ENCODE data around the gene CXCL12.

CXCL12 gene

DNA sequence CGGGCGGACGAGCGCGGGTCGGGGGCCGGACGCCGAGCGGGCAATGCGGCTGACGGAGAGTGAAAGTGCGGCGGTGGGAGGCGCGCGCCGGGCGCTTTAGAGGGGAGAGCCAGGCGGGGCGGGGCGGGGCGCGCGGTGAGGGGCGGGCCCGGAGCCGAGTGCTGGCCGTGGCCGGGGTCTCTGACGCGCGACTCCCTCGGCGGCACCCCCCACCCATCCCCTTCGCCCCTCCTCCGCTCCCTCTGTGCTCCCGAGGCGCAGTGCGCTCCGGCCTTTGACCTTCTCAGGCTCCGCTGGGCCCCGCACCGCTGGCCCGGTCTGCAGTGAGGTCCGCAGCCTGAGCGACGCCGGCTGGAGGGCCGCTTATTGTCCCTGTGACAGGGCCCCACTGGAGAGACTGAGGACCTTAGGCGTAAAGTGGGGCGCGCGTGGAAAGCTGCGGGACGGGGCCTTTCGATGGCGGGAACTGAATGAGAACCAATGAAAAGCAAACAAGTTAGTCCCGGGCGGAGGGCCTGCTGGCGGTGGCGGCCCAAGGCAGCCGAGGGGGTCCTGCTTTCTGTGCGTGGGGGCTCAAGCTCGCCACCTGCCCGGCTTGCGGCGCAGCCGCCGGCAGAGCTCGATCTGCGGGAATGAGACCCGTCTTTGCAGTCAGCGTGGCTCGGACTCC lies at the start of gene CXCL12:
CXCL12 (minus strand) TSS at position 72 of the 670 bp plus-strand sequence. CDS start 92 bp downstream, outside the sequence.
- DNase-seq (ENCODE audit: low read depth): no peak

DNA sequence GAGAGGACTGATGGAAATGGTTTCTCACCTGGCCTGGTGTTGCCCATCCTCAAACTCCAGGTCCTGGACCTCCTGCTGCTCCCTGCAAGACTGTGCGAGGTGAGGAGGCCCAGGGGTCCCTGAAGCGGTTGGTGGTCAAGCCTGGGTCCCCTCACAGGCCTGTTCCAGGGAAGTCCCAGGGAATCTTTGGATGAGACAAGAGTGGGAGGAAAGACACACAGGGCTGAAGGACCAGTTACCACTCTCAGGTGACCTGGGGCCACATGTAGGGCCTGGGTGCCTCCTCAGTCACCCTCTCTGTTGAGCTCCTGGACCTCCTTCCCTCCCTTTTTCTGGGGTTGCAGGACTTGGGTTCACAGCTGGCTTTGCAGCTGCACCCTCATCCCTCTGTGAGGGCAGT lies 42.6 kb upstream of the CXCL12 start:
- no peak for DNase-seq (ENCODE audit: low read depth)

DNA sequence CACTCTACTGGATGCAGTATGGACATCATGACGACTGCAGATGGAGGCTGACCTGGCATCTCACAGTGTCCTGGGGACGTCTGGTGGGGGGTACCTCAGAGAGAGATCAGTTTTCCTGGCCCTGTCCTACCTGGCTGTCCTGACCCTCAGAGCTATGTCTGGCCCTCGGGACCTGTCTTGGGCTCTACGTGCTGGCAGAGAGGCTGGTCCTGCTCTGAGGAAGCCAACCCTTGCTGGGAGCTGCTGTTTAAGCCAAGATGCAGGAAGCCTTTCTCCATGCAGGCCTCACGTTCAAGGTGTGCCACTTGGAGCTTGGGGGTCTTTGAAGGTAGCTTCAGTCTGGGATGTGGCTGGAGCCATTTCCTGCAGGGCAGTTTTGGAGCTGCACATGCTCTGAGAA lies 42.1 kb upstream of the CXCL12 start:
- no peak for DNase-seq (ENCODE audit: low read depth)

DNA sequence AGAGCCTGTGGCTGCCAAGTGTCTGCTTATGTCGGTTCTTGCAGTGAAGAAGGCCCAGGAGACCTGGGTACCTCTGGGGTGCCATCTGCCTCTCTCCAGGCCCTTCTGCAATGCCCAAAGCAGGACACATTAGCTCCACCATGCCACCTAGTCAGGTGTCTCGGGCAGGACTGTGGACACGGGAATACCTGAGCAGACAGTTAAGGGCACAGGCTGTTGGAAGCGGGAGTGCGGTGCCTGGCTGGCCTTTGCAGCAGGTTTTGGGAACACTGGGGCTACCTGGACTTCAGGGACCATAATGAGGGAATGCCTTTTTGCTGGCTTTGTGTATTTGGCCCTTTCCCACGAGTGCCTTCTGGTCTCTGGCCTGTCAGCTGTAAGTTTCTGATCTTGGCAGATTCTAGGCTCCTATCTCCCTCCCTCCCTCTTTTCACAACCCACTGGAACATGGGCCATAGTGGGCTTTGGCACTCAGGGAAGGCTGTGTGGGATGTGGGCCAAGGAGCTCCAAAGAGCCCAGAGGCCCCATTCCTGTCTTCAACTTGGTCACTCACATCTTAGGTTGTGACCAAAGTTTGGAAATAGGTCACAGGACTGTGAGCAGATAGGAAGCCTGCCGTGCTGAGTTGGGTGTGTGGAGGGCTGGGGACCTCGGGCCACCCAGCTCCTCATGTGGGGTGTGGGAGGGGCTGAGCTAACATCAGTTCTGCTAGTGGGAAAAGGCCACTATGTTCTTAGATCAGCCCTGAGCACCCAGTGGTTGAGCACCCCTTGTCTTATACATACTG lies 41.5 kb upstream of the CXCL12 start:
- DNase-seq (ENCODE audit: low read depth): no peak

DNA sequence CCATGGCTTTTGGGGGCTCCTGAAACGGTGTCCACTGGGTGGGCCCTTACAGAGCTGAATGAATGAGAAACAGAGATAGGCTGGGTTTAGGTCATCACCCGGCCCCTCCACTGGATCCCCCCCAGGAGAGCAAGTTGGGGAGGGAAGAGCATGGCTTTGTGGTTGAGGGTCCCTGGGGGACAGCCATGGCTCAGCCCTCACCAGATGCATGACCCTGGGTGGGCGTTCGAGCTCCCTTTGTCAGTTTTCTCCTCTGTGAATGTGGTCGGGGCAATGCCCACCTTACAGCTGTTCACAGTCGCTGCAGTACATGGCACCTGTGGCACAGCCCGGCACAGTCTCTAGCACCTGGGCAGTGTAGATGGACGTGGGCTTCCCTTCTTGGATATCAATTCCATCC lies 40.6 kb upstream of the CXCL12 start:
- no peak for DNase-seq (ENCODE audit: low read depth)

DNA sequence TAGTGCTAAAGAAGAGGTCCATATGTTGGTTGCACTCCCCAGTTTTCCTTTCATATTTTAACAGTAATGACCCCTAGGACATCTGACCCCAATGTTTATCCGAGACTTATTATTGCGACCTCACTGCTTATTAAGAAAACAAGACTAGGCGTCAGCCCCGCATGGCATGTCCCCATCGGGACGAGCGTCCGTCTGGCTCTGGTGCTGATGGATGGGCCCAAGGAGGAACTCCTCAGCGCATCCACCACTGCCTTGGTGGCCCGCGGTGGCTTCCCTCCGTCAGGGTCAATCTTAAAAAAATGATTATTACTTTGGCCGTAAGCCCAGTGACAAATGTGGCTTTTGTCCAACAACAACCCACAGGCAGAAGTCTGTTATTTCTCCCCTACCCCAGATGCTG lies 40.1 kb upstream of the CXCL12 start:
- DNase-seq (ENCODE audit: low read depth): no peak

DNA sequence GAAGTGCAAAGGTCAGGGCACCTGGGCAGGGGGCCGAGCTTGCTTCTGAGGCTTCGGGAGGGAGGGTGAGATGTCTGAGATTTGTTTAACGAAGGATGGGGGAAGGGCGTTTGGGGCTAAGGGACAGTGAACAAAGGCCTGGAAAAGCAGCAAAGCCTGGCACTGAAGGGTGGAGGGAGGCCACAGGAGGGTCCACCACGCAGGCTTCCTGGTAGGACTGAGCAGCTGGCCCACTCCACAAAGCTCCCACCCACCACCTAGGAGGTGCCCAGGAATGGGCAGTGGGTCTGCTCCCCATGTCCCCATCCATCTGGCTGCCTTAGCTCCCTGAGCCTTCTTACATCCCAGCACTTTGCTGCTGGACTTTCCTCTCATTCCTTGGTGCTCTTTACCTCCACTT lies 39.4 kb upstream of the CXCL12 start:
- no peak for DNase-seq (ENCODE audit: low read depth)

DNA sequence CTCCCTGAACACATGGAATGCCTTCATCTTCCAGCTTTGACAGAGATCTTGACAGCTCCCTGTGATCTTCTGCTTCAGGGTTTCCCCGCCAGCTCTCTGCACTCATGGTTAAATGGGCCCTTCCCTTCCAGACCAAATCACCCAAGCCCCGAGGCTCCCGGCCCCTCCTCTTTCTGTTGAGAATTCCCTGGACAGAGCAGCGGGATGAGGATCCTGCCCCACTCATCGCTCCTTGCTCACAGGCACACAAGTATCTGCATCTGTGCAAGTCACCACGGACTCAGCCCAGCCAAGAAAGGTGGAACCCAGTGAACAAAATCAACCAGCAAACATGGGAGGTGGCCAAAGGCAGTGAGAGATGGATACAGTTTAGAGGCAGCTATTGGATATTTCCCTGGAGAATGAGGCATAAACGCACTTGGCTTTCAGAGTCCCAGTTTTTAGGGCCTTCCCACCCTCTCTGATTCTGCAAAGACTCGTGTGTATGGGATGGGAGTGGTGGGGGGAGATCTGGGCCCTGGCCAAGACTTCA lies 37.7 kb upstream of the CXCL12 start:
- DNase-seq (ENCODE audit: low read depth): no peak

DNA sequence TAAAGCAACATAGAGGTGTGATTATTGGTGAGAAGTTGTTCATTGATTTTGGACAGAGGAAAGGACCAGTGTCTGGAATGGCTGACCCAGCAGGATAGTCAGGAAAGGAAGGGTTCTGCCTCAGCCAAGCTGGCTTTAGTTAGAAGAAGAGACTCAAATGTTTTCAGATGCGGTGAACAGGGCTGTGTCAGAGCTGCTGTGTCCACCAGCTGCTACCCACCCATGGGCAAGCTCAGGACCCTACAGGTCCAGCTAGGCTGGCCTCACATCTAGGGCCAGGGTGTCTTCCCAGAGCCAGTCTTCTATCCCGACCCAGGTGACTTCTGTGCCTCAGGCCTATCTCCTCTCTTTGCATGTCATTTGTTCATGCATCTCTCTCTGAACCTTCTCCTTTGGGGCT lies 37.3 kb upstream of the CXCL12 start:
- DNase-seq (ENCODE audit: low read depth): no peak

DNA sequence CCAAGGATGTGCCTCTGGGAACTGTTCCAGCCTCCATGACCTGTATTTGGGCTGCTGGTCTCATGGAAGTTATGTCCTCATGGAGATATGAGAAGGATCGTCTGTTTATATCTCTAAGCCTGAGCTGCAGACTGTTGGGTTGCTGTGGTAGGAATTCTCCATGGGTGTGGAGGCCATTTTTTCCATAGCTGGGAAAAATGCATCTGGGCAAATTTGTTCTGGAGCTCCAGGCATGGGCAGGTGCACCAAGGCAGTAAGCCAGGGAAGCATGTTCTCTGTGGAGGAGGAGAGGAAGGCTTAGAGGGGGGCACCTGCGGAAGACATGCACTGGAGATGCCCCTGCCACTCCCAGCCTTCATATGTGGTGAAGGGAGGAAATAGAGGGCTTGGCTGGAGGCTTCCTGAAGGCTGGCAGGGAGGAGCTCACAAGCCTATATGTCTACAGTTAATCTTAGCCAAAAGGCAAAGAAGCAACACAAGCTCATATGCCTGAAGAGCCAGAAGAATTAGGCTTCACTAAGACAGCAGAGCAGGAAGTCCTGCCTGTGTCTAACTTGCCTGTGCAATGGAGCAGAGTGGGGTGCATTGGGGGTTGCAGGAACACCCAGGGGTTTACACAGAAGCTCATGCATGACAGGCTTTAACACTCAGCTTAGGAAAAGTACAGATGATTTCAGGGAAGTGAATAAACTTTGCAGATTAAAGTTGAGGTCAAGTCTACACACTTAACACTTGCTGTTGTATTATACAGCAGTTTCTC lies 35.1 kb upstream of the CXCL12 start:
- DNase-seq (ENCODE audit: low read depth): no peak

DNA sequence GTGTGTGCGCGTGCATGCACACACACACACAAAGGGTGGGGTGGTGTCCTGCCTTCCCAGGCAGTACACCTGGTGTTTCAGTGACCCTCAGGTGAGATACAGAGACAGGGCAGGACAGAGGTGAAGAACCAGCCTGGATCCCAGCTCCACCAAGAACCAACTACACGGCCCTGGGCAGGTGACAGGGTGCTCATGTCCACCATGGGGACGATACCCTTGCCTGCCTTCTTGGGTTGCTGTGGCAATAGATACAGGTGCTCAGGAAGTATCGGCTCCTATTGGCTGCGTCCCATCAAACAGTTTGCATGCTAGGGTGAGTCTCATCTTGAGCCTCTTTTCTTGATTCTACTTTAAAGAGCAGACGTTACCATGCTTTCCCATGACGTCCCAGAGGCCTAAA lies 33.7 kb upstream of the CXCL12 start:
- DNase-seq (ENCODE audit: low read depth): no peak

DNA sequence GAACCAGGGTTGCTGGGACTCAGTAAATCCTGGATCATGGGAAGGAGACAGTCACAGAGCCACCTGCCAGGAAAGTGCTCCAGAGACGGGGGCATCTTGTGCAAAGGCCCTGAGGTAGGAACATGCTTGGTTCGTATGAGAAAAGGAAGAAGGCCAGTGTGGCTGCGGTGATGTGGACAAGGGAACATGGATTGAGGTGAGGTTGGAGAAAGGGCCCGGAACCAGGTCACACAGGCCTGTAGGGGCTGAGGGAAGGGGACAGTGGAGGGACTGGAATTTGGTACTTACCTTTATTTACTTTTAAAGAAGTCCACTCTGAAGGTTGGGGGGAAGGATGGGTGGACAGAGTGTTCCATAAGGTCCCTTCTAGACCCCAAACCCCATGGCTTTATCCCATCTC lies 32.9 kb upstream of the CXCL12 start:
- no peak for DNase-seq (ENCODE audit: low read depth)

DNA sequence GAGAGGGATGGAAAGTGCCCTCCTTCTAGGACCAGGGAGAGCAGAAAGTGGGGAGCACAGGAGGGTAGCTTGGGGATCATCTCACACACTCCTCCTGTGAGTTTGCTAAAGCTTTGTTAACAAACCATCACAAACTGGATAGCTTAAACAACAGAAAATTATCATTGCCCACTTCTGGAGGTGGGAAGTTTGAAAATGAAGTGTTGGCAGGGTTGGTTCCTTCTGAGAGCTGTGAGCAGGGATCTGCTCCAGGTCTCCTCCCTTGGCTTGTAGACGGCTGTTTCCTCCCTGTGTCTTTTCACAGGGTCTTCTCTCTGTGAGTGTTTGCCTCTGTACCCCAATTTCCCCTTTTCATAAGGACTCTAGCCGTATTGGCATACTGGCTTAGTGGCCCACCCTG lies 32.0 kb upstream of the CXCL12 start:
- no peak for DNase-seq (ENCODE audit: low read depth)

DNA sequence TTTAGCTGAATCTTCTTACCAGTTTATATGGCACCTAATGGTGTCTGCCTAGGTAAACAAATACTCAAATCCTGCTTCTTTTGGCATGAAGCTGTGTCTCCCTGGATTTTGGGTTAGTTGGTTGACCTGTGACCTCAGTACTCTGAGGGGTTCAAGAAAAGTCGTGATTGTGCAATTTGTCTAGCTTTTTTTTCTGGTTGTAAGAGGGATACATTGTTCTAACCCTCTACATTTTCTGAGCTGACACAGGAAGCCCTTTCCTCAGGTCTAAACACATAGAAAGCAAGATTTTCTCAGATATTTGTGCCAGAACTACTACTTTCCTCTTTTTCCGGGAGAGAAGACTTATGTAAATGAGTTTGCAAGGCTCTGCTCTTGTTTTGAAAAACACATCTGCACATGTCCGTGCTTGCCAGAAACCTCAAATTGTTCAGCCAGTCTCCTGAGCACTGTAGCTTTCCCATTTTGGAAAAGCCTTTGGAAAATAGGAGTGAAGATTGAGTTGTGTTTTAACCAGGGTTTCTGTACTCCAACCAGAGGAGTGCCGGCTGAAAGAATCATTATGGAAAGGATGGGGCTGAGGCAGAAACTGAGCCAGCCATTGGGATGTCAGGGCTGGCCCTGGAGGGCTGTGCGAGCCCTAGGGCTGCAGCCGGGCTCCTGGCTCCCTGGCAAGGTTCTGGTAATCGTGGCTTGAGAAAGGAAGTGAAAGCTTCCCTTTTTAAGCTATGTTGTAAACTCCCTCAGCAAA lies 31.3 kb upstream of the CXCL12 start:
- DNase-seq (ENCODE audit: low read depth): no peak

DNA sequence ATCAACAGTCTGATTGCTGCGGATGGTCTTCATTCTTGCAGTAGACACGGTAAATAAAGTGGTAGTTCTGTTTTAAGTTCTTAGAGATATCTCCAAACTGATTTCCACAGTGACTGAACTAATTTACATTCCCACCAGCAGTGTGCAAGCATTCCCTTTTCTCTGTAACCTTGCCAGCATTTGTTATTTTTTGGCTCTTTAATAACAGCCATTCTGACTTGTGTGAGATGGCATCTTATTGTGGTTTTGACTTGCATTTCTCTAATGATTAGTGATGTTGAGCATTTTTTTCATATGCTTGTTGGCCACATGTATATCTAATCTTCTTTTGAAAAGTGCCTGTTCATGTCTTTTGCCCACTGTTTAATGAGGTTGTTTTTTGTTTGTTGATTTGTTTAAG lies 30.2 kb upstream of the CXCL12 start:
- DNase-seq (ENCODE audit: low read depth): no peak

DNA sequence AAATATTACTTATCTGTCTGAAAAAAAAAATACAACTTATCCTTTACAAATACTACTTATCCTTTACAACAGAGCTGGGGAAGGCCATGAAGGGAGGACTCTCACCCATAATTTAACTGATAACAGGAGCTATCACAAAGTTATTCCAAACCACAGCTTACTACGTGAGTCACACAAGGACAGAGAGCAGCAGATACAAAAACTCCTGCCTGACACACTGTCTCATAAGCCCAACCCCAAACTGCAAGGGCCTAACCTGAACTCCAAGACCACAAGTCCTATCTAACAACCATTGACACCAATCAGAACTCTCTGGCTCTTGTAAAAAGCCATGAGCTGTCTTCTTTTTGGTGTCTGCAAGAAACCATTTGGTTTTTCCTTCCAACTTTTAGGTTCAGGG lies 28.5 kb upstream of the CXCL12 start:
- no peak for DNase-seq (ENCODE audit: low read depth)

DNA sequence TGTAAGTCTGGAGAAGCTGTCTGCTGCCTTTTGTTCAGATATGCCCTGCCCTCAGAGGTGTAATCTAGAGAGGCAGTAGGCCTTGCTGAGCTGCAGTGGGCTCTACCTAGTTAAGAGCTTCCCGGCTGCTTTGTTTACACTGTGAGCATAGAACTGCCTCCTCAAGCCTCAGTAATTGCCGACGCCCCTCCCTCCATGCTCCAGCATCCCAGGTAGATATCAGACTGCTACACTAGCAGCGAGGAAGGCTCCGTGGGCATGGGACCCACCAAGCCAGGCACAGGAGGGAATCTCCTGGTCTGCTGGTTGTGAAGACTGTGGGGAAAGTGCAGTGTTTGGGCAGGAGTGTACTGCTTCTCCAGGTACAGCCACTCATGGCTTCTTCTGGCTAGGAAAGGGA lies 26.4 kb upstream of the CXCL12 start:
- no peak for DNase-seq (ENCODE audit: low read depth)

DNA sequence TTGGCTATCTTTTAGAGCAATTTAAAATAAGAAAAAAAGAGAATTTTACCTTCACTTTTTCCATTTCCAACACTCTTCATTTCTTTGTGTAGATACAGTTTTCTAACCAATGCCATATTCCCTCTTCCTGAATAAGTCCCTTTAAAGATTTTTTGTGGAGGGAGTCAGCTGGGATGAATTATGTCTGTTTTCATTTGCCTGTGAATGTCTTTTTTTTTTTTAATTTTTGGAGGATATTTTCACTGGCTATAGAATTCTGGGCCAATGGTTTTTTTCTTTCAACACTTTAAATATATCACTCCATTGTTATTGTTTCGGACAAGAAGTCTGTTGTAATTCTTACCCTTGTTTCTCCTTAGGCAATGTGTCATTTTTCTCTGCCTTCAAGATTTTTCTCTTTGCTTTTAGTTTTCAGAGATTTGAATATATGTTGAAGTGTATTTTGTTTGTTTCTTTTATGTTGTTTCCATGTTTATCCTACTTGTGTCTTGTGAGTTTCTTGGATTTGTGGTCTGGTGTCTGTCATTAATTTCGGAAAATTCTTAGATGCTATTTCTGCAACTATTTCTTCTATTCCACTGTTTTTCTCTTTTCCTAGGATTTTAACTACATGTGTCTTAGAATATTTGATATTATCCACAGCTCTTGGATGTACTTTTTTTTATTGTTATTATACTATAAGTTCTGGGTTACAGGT lies 20.0 kb upstream of the CXCL12 start:
- no peak for DNase-seq (ENCODE audit: low read depth)

DNA sequence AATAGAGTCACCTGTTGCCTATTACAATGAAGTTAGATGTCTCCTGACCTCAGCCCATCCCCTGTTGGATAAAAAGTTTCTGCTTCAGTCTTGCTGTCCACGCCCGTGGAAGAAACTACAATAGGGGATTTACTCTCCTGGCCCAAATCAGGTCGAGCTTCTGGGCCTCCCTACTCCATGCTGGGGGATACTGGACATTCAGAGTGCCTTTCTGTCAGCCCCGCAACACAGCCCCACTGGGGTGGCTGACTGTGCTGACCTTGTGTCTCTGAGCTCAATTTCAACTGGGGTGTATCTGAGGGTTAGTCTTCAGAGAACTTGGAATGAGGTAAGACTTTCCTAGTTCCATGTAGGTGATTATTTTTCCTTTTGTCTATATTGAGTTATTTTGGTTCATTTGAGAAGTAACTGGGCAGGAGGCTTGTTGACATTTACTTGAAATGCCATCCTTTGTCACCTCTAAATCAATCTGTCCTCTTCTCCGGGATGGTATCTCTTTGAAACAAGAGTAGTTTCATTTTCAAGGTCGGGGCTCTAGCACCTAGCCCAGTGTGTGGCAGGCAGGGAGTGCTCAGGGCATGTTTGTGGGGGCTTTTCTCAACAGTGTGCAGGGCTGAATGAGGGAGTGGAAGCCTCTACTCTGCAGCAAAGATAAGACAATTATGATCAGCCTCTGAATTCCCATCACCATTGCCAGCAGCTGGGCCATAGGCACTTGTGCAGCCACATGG lies 17.7 kb upstream of the CXCL12 start:
- no peak for DNase-seq (ENCODE audit: low read depth)

DNA sequence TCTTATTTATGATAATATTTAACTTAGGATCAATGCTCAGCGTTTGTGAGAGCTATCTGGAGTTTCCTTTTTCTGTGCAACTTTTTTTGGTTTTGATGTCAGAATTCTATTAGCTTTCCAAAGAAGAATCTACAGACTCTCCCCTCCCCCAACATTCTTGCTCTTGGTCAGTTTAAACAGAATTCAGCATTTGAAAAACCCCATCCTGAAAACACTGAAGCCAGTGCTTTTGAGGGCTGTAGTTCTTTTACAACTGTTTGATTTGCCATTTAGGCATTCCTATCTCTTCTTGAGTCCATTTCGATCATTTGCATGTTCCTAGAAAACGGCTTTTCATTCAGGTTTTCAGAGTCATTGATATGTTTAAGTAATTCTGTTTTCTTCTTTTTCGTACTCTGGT lies 15.6 kb upstream of the CXCL12 start:
- DNase-seq (ENCODE audit: low read depth): no peak
